ENCODE data around the gene ELFN2. TPM values are rescaled to one million over a fixed set of nuclear protein-coding genes. Genes with fewer than 3 reads are reported as not detected.
"Not testable (repeated sequence)": the region's sequence is repeated elsewhere in the genome, so short reads cannot be mapped to it uniquely, and the experiment has no call there.

The ELFN2 gene
- total and polyA plus RNA-seq, 3 experiments from 2014 or later: 0.02 to 0.20 (median 0.09) TPM

DNA sequence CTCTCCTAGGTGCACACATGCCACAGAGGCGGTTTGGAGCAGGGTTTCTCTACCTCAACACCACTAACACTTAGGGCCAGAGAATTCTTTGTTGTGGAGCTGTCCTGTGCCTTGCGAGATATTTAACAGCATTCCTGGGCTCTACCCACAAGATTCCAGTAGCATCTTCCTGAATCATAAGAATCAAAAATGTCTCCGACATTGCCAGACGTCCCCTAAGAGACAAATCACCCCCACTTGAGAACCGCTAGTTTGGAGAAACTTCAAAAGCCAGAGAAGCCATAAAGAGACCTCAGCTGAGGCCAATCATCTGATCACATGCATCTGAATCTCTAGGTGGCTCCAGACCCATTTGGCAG, 42.8 kb upstream of the ELFN2 start:
- Histone ChIP-seq H3K27me3 (ENCODE audit: insufficient read depth, low read length, poor library complexity, severe bottlenecking) (no peaks in the 10 kb centered on the region), H3K9me3 (ENCODE audit: low read length) (no peaks in the 10 kb centered on the region), H3K36me3 (ENCODE audit: insufficient read depth, low read length) (peaks cover 15% of the 10 kb centered on the region), H3K4me1 (ENCODE audit: insufficient read depth, low read length) (no peaks in the 10 kb centered on the region), H3K4me3 (ENCODE audit: low read length) (no peak overlapping the region), H3K27ac (ENCODE audit: low read depth, low read length) (no peak overlapping the region)
- DNase-seq: no peak
- peaks cover 13 to 20% (median 17%) of the 10 kb centered on the region in 3 donors for H3K4me1 Mint-ChIP-seq
- peaks cover 8 to 87% (median 17%) of the 10 kb centered on the region in 3 donors for H3K36me3 Mint-ChIP-seq
- ChIA-PET POLR2A (interaction anchor here (0.6 kb wide), 1 partner anchor 9 kb away, joined by 5 read pairs; no protein-coding TSS in a partner anchor), CTCF (interaction anchor here (1.9 kb wide), 1 partner anchor 97 kb away, joined by 5 read pairs; no protein-coding TSS in a partner anchor)
- peak overlapping the region in 4 of 8 donors; percentile 38 to 72 (median 66) for H3K27ac Mint-ChIP-seq
- H3K4me3 Mint-ChIP-seq: no peak overlapping the region
- H3K27me3 Mint-ChIP-seq: no peaks in the 10 kb centered on the region
- H3K9me3 Mint-ChIP-seq: no peaks in the 10 kb centered on the region

DNA sequence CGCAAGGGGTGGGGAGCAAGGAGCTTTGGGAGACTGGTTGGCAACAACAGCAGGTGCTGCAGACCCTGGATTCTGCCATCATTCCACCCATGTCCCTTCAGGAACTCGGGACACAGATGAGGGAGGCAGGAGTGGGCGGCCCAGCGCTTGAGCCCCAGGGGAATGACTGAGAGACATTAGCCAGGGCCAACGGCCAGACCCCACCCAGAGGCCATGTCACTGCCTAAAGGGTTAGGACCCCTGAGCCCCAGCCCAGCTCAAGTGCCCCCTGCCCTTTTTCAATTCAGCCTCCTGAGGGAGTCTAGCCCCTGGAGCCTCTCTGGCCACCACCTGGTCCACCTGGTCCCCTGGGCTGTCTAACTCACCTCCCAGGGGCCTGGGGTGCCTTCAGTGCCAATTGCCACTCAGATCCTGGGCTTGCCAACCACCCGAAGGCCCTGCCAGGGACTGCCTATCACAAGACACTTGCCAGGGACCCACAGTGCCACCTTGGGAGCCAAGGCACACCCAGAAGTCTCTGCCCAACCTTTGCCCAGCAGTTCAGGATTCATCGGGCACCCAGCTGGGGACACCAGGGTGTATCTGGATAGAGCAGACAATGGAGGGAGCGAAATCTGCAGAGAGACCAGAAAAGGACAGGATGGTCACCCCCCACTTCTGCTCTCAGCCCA, 42.3 kb upstream of the ELFN2 start:
- POLR2A ChIA-PET: no interaction called here
- peaks cover 12 to 20% (median 18%) of the 10 kb centered on the region in 3 donors for H3K4me1 Mint-ChIP-seq

DNA sequence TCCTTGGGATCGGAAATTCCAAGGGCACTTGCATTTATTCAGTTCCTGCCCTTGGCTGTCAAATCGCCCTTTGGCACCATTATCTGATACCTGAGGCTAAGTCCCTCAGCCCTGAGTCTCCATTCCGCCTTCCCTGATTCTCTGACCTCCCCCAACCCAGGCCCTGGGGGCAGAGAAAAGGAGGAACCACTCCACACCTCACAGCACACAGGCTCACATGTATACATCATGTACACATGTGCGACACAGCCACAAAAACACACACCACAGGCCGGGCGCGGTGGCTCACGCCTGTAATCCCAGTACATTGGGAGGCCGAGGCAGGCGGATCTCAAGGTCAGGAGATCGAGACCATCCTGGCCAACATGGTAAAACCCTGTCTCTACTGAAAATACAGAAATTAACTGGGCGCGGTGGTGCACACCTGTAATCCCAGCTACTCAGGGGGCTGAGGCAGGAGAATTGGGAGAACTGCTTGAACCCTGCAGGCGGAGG, 41.0 kb upstream of the ELFN2 start:
- H3K4me1 ChIP-seq (ENCODE audit: insufficient read depth, low read length); H3K27ac ChIP-seq (ENCODE audit: low read depth, low read length); H3K4me3 ChIP-seq (ENCODE audit: low read length); CTCF ChIA-PET; DNase-seq; H3K4me3 Mint-ChIP-seq; H3K9me3 ChIP-seq (ENCODE audit: low read length); H3K27me3 ChIP-seq (ENCODE audit: insufficient read depth, low read length, poor library complexity, severe bottlenecking); H3K9me3 Mint-ChIP-seq; H3K27me3 Mint-ChIP-seq: not testable (repeated sequence)
- Mint-ChIP-seq H3K27ac (peak overlapping the region in 1 of 8 donors; percentile 44), H3K36me3 (peaks cover 8 to 72% (median 17%) of the 10 kb centered on the region in 3 donors), H3K4me1 (peaks cover 12 to 18% (median 17%) of the 10 kb centered on the region in 3 donors)
- POLR2A ChIA-PET: interaction anchor here (0.7 kb wide), 1 partner anchor 1347 kb away, joined by 3 read pairs; no protein-coding TSS in a partner anchor
- H3K36me3 ChIP-seq (ENCODE audit: insufficient read depth, low read length): peaks cover 15% of the 10 kb centered on the region

More for the DNA sequence above, 42.3 kb upstream of the ELFN2 start:
- Mint-ChIP-seq H3K27me3 (no peaks in the 10 kb centered on the region), H3K4me3 (no peak overlapping the region), H3K36me3 (peaks cover 8 to 83% (median 17%) of the 10 kb centered on the region in 3 donors), H3K27ac (peak overlapping the region in 1 of 8 donors; percentile 72), H3K9me3 (no peaks in the 10 kb centered on the region)
- Histone ChIP-seq H3K27me3 (ENCODE audit: insufficient read depth, low read length, poor library complexity, severe bottlenecking) (no peaks in the 10 kb centered on the region), H3K9me3 (ENCODE audit: low read length) (no peaks in the 10 kb centered on the region), H3K36me3 (ENCODE audit: insufficient read depth, low read length) (peaks cover 15% of the 10 kb centered on the region), H3K4me1 (ENCODE audit: insufficient read depth, low read length) (no peaks in the 10 kb centered on the region), H3K4me3 (ENCODE audit: low read length) (no peak overlapping the region), H3K27ac (ENCODE audit: low read depth, low read length) (no peak overlapping the region)
- CTCF ChIA-PET: interaction anchor here (0.7 to 1.9 kb wide), 2 partner anchors 21 to 97 kb away, joined by 3 to 5 read pairs; no protein-coding TSS in a partner anchor
- no peak for DNase-seq

DNA sequence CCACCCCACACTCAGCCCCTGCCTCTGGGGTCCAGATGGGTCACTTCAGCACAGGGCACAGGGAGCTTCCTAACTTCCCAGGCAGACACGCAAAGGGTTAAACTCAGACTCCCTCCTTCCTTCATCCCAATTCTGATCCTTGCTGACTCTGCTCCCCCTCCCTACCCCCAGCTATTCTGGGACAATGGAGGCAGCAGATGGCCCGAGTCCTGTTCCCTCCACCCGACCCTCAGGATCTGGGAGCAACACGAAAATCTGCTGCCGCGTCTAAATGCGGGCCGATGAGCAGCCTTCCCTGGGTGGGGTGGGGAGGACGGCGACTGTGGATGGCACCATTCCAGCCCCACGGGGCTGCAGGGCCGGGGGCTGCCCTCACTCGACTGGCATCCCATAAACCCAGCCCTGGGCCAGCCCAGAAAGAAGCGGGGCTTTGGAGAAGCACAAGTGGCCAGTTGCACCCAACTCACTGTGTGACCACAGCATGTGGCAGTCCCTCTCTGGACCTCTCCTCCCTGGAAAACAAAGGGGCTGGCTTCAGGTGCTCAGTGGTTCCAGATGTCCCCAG, 40.2 kb upstream of the ELFN2 start:
- Mint-ChIP-seq H3K4me1 (peaks cover 13 to 20% (median 18%) of the 10 kb centered on the region in 3 donors), H3K36me3 (peaks cover 8 to 65% (median 17%) of the 10 kb centered on the region in 3 donors), H3K9me3 (no peaks in the 10 kb centered on the region), H3K27ac (no peak overlapping the region), H3K4me3 (no peak overlapping the region), H3K27me3 (no peaks in the 10 kb centered on the region)
- POLR2A ChIA-PET: no interaction called here
- H3K36me3 ChIP-seq (ENCODE audit: insufficient read depth, low read length): peaks cover 15% of the 10 kb centered on the region
- no peak overlapping the region for H3K4me3 ChIP-seq (ENCODE audit: low read length)
- no peaks in the 10 kb centered on the region for H3K27me3 ChIP-seq (ENCODE audit: insufficient read depth, low read length, poor library complexity, severe bottlenecking)
- DNase-seq: no peak
- H3K4me1 ChIP-seq (ENCODE audit: insufficient read depth, low read length): no peaks in the 10 kb centered on the region
- no peaks in the 10 kb centered on the region for H3K9me3 ChIP-seq (ENCODE audit: low read length)
- CTCF ChIA-PET: no interaction called here
- no peak overlapping the region for H3K27ac ChIP-seq (ENCODE audit: low read depth, low read length)

DNA sequence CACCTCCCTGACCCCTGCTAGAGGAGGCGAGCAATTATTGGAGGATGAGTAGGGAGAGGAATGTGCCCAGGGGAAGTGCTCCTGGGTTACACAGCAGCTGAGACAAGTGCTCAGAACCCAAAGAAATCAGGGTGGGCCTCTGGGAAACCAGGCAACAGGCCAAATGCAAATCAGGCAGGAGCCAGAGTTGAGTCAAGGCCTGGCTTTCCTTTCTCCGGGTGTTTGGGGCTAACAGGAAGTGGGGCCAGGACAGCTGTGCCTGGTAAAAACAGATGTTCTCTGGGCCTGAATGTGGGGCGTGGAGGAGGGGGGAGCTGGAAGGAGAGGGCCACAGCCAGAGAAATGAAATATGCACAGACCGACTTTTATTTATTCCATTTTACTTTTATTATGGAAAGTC, 36.9 kb upstream of the ELFN2 start:
- peaks cover 10 to 18% (median 14%) of the 10 kb centered on the region in 3 donors for H3K4me1 Mint-ChIP-seq
- H3K36me3 ChIP-seq (ENCODE audit: insufficient read depth, low read length): peaks cover 4% of the 10 kb centered on the region
- H3K4me3 Mint-ChIP-seq: no peak overlapping the region
- no peaks in the 10 kb centered on the region for H3K27me3 ChIP-seq (ENCODE audit: insufficient read depth, low read length, poor library complexity, severe bottlenecking)
- CTCF ChIA-PET: interaction anchor here (0.9 kb wide), 2 partner anchors 8 to 105 kb away, joined by 3 read pairs; no protein-coding TSS in a partner anchor
- no peak for DNase-seq
- H3K27ac ChIP-seq (ENCODE audit: low read depth, low read length): no peak overlapping the region
- no peaks in the 10 kb centered on the region for H3K4me1 ChIP-seq (ENCODE audit: insufficient read depth, low read length)
- no peaks in the 10 kb centered on the region for H3K9me3 ChIP-seq (ENCODE audit: low read length)
- no peaks in the 10 kb centered on the region for H3K9me3 Mint-ChIP-seq
- no peak overlapping the region for H3K4me3 ChIP-seq (ENCODE audit: low read length)
- no peaks in the 10 kb centered on the region for H3K27me3 Mint-ChIP-seq
- H3K27ac Mint-ChIP-seq: peak overlapping the region in 2 of 8 donors; percentile 47 to 61
- H3K36me3 Mint-ChIP-seq: peaks cover 12 to 58% (median 17%) of the 10 kb centered on the region in 3 donors
- POLR2A ChIA-PET: interaction anchor here (0.7 kb wide), 1 partner anchor 22 kb away, joined by 7 read pairs; no protein-coding TSS in a partner anchor

DNA sequence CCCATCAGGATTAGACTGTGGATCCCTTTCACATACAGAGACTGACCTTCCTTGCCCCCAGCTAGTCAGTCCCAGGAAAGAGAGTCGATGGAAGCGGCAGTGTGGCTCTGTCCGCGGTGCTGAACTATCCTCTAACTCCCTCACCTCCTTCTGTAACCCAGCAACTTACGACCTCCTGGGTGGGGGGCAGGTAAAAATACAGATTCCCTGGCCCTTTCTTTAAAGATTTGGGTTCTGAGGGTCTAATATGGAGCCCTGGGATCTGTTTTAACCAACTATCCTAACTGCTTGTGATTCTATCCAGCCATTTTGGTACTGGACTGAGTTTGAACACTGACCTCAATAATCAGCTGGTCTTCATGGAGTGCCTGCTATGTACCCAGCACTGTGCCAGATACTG, 35.7 kb upstream of the ELFN2 start:
- CTCF ChIA-PET: interaction anchor here (1.0 kb wide), 1 partner anchor 147 kb away, joined by 5 read pairs; no protein-coding TSS in a partner anchor
- POLR2A ChIA-PET: interaction anchor here (0.6 kb wide), 1 partner anchor 48 kb away, joined by 5 read pairs; no protein-coding TSS in a partner anchor

DNA sequence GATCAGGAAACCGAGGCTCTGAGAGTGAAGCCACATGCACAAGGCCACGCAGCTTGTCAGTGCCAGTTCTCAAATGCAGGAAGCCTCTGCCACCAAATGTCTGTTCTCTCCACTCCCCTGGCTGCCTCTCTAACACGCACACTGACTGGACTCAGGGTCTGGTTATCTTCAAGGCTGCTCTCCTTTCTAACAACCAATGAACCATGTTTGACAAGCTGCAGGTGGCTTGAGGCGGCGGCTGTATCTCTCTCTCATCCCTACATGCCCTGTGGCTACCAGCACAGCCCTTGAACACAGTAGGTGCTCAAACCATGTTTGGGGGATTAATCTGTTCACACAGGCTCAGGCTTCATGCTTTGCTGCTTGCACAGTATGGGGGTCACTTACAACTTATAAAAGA, 35.2 kb upstream of the ELFN2 start:
- Histone ChIP-seq H3K27ac (ENCODE audit: low read depth, low read length) (no peak overlapping the region), H3K9me3 (ENCODE audit: low read length) (no peaks in the 10 kb centered on the region), H3K4me3 (ENCODE audit: low read length) (no peak overlapping the region), H3K4me1 (ENCODE audit: insufficient read depth, low read length) (no peaks in the 10 kb centered on the region), H3K27me3 (ENCODE audit: insufficient read depth, low read length, poor library complexity, severe bottlenecking) (no peaks in the 10 kb centered on the region), H3K36me3 (ENCODE audit: insufficient read depth, low read length) (peaks cover 6% of the 10 kb centered on the region)
- Mint-ChIP-seq H3K27ac (peak overlapping the region in 1 of 8 donors; percentile 46), H3K4me1 (peaks cover 7 to 13% (median 12%) of the 10 kb centered on the region in 3 donors), H3K4me3 (no peak overlapping the region), H3K36me3 (peaks cover 7 to 55% (median 17%) of the 10 kb centered on the region in 3 donors), H3K9me3 (no peaks in the 10 kb centered on the region), H3K27me3 (no peaks in the 10 kb centered on the region)
- no peak for DNase-seq
- ChIA-PET CTCF (interaction anchor here (0.8 to 1.0 kb wide), 2 partner anchors 9 to 146 kb away, joined by 4 to 5 read pairs; no protein-coding TSS in a partner anchor), POLR2A (no interaction called here)

More for the DNA sequence above, 35.7 kb upstream of the ELFN2 start:
- H3K4me1 Mint-ChIP-seq: peaks cover 8 to 10% (median 10%) of the 10 kb centered on the region in 3 donors
- H3K4me1 ChIP-seq (ENCODE audit: insufficient read depth, low read length): no peaks in the 10 kb centered on the region
- peaks cover 6% of the 10 kb centered on the region for H3K36me3 ChIP-seq (ENCODE audit: insufficient read depth, low read length)
- no peak for DNase-seq
- H3K36me3 Mint-ChIP-seq: peaks cover 7 to 58% (median 17%) of the 10 kb centered on the region in 3 donors
- H3K9me3 Mint-ChIP-seq: no peaks in the 10 kb centered on the region
- H3K9me3 ChIP-seq (ENCODE audit: low read length): no peaks in the 10 kb centered on the region
- no peaks in the 10 kb centered on the region for H3K27me3 Mint-ChIP-seq
- H3K4me3 ChIP-seq (ENCODE audit: low read length): no peak overlapping the region
- H3K27ac Mint-ChIP-seq: peak overlapping the region in 1 of 8 donors; percentile 27
- no peak overlapping the region for H3K27ac ChIP-seq (ENCODE audit: low read depth, low read length)
- no peaks in the 10 kb centered on the region for H3K27me3 ChIP-seq (ENCODE audit: insufficient read depth, low read length, poor library complexity, severe bottlenecking)
- no peak overlapping the region for H3K4me3 Mint-ChIP-seq

DNA sequence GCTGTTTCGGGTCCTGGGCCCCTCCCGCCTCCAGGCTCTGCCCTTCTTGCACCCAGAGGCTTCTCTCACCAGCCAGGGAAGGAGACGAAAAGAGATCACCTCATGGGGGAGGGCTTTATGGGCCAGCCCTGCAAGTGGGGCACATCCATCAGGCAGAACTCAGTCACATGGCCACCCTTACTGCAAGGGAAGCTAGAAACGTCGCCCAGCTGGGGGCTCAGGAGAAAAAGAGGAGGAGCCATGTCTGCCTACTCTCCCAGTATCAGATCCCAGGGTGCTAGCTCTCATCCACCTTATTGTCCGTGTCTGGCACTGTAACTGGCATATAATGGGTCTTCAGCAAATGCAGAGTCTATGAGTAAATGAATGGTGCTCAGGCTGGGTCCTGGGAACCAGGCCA, 34.7 kb upstream of the ELFN2 start:
- CTCF ChIA-PET: interaction anchor here (0.8 to 1.0 kb wide), 2 partner anchors 10 to 146 kb away, joined by 4 to 5 read pairs; no protein-coding TSS in a partner anchor
- no peak for DNase-seq
- H3K4me1 ChIP-seq (ENCODE audit: insufficient read depth, low read length): no peaks in the 10 kb centered on the region
- POLR2A ChIA-PET: no interaction called here
- no peak overlapping the region for H3K27ac ChIP-seq (ENCODE audit: low read depth, low read length)
- Mint-ChIP-seq H3K27me3 (no peaks in the 10 kb centered on the region), H3K4me1 (peaks cover 7 to 14% (median 14%) of the 10 kb centered on the region in 3 donors), H3K36me3 (peaks cover 7 to 51% (median 17%) of the 10 kb centered on the region in 3 donors), H3K4me3 (no peak overlapping the region), H3K9me3 (no peaks in the 10 kb centered on the region), H3K27ac (peak overlapping the region in 2 of 8 donors; percentile 7 to 10)
- no peaks in the 10 kb centered on the region for H3K9me3 ChIP-seq (ENCODE audit: low read length)
- no peaks in the 10 kb centered on the region for H3K27me3 ChIP-seq (ENCODE audit: insufficient read depth, low read length, poor library complexity, severe bottlenecking)
- H3K4me3 ChIP-seq (ENCODE audit: low read length): no peak overlapping the region
- H3K36me3 ChIP-seq (ENCODE audit: insufficient read depth, low read length): peaks cover 6% of the 10 kb centered on the region

Measured in CD8-positive, alpha-beta memory T cell (primary cell).